Endometrium (tissue), 2 donors: Measurements from ENCODE around the gene RUNDC3A.

Experiments
- FAIRE-seq: peaks from 2 replicates; lab custom pipeline; 2012; peaks lifted over from hg19 to GRCh38; lab: Jason Lieb, UNC
- donor health status: control.
- donor health status: control.

The RUNDC3A gene

DNA sequence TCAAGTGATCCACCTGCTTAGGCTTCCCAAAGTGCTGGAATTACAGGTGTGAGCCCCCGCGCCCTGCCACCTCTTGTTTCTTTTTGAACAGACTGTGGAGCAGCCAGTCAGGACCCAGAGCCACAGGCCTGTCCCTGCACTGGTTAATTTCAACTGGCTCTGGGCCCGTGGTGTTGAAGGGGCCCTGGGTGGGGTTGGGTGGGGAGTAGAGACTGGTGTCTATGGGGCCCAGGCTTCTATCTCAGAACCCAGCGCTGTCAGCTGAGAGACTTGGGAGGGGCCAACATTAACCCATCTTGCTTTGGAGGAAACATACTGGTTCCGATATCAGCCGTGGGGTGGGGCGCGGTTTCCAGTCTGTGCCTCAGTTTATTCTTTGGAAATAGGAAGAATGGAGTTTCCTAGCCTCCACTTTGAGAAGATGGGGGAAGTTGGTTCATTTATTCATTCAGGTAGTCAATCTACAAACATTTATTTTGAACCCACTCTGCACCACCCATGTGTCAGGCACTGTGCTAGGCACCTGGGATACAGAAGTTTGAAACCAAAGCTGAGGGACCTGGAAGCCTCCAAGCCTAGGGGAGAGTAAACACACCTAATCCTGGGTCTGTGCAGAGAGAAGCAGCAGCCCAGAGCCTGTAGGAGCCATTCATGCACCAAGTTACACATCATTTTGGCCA, 24.9 kb upstream of the RUNDC3A start:
- FAIRE-seq, result no peak

DNA sequence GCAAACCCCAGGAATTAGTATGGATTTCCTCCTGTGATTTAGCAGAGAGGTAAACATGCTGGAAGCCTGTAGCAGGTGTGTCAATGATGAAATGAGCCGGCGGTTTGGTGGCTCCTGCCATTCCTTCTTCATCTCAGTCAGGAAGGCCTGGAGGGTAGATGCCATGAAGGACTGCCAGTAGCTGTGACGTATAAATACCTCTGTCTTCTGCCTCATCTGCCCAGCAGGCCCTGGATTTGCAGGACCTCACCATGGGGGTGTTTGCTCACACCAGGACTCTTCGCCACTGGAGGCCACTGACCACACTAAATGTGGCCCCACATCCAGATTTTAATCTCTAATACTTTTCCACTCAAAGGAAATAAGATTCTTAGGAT, 24.4 kb upstream of the RUNDC3A start:
- no peak for FAIRE-seq

DNA sequence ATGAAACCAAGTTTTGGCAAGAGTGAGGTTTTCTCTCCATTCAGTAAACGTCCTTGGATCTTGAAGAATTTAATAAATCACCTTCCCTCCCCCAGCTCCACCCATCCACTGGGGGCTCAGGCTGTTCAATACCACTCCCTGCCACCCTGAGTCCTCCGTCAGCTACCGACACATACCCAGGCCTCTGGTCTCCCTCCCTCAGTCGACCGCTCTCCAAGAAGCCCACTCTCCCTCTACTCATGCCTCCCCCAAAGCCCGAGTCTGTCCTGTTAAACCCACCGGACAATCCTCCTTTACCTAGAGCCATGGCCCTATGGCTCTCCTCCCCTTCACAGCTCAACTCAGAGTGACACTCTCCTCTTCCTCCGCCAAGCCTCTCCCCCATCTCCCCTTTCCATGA, 20.8 kb upstream of the RUNDC3A start:
- FAIRE-seq, result no peak

DNA sequence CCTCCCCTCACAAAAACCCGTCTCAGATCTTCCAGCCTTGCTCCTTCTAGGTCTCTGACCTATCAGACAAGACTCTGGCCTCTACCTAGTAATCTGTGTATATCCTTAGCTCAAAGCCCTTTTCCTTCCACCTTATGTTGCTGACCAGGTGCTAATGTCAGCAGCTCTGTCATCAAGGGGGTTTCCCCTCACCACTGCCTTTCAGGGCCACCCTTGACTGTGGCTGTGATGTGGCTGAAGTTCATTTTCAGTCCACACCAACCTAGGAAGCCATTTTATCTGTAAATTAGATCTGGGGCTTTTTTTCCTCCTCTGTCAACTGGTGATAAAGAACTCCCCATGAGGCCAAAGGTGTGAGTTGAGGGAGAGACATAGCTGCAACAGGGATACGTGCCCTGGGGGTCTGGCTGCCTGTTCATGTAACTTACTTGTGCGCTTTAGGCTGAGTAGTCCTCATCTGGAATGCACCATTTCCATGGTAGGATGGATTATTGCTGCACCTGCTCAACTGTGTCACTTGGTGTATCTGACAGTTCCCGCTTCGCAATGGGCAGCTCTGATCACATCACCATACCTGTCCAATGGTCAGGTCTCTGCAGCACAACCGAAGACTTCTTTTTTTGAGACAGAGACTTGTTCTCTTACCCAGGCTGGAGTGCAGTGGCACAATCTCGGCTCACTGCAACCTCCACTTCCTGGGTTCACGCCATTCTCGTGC, 14.7 kb upstream of the RUNDC3A start:
- FAIRE-seq, result no peak

DNA sequence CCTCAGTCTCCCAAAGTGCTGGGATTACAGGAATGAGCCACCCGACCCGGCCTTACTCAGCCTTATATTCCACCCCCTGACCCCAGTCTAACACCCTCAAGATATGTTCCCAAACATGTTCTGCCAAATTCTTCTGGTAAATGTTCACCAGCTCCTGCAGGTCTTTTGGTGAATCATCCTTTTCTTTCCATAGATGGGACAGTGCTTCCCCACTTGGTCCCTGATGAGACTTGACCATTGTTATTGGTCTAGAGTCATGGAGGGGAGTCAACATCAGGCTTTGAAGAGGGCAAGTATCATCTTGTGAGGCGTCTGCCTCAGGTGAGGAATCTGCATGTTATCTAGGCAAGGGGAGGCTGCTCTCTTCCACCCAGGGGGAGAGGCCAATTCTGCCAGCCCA, 10.4 kb upstream of the RUNDC3A start:
- no peak for FAIRE-seq

DNA sequence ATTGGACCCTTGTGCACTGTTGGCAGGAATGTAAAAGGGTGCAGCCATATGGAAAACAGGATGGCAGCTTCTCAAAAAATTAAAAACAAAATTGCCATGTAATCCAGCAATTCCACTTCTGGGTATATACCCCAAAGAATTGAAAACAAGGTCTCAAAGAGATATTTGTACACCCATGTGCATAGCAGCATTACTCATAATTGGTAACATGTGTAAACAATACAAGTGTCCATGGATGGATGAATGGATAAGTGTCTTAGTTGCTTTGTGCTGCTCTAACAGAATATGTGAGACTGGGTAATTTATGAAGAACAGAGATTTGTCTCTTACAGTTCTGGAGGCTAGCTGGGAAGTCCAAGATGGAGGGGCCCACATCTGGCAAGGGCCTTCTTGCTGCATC, 3.8 kb upstream of the RUNDC3A start:
- FAIRE-seq, result no peak

DNA sequence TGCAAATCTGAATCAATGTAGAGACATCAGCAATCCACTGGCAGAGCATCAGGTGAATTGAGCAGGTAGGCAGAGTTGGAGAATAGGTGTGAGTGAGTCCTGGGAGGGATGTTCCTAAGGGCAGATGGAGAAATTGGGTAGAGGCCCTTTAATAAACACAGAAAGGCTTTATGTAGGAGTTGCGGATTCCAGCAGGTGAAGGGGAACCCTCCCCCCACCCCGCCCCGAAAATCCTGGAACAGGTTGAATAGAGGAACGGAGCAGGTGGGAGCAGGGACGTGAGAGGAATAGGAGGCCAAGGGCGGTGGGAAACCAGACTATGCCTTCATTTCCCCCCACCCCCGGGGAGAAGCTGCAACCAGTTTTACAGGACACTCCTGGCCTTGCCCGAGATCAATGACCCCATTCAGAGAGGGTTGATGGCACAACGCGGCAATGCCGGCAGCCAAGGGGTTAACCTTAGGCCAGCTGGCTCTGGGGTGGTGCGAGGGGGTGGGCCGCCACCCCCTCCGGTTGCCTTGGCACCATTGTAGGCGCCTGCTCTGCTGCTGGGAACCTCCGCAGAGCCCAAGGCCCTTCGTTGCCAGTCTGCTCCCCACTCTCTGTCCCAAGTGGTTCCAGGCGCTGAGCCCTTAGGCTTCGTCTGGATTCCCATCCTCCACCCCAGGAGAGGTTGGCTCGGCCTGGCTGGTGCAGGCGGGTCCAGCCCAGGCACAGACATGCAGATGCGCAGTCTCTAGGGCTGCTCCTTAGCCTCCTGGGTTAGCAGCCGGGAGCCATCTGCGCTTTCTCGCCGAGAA, 814 bp upstream of the RUNDC3A start:
- no peak for FAIRE-seq

DNA sequence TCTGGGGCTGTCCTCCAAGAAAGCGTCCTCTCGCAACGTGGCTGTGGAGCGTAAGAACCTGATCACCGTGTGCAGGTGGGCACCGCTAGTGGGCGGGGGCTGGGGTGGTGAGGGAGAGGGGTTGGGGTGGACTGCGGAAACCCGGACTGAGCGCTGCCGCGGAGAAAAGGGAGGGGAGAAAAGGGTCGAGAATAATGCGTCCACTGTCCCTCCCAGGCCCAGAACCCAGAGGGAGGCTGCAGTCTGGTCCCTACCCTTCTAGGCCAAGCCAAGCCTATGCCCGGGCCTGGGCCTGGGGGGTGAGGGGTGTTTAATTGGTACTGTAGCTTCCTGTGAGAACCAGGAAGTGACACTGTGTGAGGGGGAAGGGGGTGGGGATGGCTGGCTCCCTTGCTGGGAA, 464 bp downstream of the RUNDC3A start:
- no peak for FAIRE-seq

DNA sequence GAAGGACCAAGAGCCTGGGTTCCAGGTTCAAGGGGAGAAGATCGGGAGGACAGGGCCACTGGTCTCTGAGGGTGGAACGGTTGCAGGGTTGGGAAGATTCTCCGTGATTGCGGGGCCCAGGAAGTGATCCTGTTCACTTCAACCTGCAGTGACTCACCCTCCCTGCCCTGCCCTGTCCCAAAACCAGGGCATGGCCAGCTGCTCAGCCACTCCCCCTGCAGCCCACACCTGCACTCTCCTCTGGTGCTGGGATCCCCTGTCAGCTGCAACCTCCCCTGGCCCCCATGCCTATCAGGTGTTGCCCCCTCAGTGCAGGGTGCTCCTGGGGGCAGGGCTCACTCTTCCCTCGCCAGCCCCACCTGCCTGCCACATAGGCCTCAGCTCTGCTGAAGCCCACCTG, 1.1 kb downstream of the RUNDC3A start:
- FAIRE-seq, result no peak

DNA sequence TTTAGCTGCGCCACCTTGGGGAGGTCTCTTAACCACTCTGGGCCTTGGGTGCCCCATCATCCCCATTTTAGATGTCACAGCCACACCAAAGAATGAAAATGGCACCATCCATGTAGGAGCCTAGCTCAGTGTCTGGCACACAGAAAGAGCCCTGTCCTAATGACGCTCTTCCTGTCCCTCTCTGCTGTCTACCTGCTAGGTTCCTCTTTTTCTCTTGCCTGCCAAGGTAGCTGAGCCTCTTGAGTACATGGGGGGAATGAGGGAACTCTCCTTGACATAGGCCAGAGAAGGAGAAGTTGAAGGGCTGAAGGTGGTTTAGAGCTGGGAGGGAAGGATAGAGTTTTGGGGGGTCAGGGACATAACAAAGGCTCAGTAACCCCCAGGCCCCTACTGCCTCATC, 1.8 kb downstream of the RUNDC3A start:
- FAIRE-seq, result no peak

DNA sequence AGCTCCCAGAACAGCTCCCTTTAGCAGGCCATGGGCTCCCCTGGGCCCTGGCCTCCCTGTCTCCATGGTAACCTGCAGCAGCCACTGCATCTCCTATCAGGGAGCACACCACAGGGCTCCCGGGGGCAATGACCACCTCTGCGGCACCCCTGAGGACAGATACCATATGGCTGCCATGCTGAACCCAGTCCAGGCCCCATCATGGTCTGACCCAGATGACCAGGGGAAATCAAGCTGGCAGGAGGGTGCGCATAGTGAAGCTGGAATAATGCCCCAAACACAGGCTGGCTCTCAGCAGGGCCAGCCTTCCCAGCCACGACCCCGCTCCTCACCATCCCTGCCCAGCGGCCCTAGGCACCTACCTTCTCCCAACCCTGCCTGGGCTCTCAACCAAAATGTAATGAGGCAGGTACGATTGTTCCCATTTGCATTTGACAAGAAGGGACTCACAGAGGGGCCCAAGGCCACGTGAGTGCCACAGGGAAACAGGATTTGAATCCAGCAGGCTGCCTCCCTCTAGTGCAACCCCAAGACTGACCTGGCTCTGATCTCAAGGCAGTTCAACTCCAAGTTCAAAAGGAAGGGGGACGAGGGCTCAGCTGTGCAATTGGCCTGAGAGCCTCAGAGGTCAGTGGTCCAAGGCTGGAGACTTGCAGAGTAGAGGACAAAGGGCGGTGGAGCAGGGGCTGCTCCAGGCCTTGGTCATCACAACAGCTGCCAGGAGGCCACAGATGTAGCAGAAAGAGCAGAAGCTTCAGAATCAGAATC, 2.4 kb downstream of the RUNDC3A start:
- FAIRE-seq, result no peak

DNA sequence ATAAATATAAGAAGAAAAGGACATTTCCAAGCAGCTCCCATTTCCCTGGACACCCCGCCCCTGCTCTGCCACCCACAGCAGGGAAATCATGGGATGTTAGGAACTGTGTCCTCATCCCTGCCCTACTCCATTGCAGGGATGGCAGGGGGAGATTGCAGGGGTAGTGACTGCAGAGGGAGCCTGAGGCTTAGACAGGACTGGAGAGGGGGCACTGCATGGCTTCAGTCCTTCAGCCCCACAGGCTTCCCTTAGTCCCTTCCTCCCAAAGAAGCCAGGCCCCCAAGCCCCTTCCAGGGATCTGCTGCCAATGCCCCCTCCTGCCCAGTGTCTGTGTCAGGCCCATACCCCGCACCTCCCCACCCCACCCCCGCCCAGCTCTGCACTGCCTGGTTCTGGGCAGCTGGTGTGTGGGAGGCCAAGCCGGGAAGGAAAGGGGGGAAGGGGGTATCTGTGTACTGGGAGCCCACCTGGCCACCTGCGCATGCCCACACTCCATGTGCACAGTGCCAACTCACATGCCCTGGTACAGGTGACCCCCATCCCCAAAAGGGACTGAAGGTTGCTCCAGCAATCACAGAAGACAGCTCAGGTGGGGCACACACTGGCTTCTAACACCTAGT, 3.3 kb downstream of the RUNDC3A start:
- FAIRE-seq, result no peak

DNA sequence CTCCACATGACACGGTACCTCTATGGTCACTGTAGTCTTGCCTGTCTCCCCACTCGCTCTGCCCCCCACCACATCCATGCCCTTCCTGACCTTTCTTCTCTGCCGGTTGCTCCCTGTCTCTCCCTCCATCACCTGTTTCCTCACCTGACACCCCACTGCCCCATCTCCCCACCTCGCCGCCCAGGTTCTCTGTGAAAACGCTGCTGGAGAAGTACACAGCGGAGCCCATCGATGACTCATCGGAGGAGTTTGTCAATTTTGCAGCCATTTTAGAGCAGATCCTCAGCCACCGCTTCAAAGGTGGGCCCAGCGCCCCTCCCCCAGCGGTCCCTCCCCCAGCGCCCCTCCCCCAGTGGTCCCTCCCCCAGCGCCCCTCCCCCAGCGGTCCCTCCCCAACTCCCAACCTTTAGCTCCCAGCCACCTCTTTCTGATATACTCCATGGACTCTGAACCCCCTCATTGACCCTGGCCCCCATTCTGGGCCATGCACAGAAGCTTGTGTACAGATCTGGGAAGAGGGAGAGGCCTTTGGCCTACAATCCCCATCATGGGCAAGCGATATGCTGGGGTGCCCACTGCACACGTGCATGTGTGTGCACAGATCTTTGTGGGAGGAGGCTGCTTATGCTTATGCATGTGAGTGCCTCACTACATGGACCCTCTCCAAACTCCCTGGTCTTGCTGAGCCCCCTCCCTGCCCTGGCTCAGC, 4.1 kb downstream of the RUNDC3A start:
- no peak for FAIRE-seq

DNA sequence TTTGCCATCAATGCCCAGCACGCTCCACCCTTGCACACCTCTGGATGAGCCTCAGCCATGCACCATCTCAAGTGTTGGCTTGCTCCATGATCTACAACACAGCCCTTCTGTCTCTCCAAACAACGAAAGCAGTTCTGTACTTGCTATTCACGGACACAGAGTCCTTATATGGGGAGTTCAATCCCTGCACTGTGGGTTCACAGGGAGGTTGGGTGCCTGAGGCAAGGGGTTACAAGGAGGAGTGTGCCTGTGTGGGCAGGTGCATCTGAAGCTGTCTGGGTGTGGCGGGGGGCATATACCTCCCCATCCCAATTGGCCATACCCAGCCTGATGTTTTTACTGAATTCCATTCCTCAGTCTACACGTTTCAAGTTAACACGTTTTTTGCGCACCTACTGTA, 5.6 kb downstream of the RUNDC3A start:
- no peak for FAIRE-seq

DNA sequence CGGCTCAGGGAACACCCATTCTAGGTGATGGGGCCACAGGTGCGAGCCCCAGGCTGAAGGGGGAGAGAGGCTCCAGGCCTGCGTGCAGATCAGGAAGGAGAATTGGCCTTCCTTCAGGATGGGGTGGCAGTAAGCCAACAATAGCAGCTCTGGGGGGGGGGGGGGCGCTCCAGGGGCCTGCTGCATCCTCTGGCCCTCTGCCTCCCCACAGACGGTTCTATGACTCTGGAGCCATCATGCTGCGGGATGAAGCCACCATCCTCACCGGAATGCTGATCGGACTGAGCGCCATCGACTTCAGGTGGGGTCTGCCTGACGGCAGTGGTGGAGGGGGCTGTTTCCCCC, 6.1 kb downstream of the RUNDC3A start:
- FAIRE-seq, result no peak

DNA sequence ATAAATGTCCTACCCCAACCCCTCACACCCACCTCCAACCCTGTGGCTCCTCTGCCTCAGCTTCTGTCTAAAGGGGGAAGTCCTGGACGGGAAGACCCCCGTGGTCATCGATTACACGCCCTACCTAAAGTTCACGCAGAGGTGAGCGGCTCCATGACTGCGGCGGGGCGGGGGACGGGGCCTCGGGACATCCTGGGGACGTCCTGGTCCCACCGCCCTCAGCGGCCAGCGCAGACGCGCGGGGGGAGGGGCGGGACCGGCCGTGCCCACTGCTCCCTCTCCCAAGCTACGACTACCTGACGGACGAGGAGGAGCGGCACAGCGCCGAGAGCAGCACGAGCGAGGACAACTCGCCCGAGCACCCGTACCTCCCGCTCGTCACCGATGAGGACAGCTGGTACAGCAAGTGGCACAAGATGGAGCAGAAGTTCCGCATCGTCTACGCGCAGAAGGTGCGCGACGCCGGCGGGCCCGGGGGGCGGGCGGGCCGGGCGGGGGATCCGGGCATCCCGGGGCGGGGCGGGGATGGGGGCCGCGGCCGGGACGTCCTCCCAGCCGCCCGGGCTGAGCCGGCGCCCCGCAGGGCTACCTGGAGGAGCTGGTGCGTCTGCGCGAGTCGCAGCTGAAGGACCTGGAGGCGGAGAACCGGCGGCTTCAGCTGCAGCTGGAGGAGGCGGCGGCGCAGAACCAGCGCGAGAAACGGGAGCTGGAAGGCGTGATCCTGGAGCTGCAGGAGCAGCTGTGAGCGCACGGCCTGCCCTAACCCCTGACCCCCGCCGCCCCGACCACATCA, 6.7 kb downstream of the RUNDC3A start:
- no peak for FAIRE-seq

DNA sequence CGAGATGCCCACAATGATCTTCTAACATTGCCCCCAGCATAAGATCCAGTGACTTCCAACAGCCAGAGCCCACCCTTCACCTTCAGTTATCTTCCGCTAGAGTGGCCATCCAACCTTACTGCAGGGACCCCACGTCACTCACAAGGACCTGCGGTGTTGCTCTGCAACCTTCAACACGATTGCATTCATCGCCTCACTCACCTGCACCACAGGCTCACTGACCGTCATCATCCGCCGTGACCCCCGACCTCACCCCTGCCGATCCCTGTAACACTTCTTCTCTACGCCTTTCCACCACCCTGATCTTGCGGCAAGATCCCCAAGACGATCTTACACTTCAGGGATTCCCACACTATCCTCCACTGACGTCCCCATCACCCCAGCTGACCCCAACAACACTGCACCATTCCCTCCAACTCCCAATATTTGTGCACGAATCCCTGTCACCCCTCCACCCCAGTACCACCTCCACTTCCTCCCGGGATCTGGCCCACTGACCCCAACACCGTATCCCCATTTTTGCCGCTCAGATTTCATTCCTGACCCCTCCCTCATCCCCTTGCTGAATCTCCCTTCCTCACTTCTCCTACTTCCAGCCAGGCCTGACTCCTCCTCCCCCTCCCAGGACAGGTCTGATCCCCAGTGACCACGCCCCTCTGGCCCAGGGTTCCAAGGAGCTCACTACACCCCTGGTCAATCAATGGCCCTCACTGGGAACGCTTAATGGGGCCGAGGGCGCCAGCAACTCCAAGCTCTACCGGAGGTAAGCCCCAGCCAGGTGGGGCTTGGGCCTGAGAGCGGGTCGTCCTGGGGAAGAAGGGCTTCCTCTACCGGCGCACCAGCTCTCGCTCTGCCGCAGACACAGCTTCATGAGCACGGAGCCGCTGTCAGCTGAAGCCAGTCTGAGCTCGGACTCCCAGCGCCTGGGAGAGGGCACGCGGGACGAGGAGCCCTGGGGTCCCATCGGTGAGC, 7.6 kb downstream of the RUNDC3A start:
- no peak for FAIRE-seq

DNA sequence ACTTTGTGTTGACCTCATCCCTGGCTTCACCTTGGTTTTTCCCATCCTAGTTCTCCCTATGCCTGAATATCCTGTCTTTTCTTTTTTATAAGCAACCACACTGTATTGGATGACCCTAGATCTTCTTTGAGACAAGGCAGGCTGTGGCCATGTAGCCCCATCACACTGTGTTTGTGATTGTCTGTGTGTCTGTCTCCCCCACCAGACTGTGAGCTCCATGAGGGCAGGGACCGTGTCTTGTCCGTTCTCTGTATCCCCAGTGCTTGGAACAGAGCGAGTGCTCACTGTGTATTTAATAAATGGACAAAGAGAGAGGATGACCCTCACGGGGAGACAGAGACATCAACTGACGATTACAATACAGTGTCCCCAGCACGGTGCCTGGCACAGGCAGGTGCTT, 9.1 kb downstream of the RUNDC3A start:
- FAIRE-seq, result no peak

DNA sequence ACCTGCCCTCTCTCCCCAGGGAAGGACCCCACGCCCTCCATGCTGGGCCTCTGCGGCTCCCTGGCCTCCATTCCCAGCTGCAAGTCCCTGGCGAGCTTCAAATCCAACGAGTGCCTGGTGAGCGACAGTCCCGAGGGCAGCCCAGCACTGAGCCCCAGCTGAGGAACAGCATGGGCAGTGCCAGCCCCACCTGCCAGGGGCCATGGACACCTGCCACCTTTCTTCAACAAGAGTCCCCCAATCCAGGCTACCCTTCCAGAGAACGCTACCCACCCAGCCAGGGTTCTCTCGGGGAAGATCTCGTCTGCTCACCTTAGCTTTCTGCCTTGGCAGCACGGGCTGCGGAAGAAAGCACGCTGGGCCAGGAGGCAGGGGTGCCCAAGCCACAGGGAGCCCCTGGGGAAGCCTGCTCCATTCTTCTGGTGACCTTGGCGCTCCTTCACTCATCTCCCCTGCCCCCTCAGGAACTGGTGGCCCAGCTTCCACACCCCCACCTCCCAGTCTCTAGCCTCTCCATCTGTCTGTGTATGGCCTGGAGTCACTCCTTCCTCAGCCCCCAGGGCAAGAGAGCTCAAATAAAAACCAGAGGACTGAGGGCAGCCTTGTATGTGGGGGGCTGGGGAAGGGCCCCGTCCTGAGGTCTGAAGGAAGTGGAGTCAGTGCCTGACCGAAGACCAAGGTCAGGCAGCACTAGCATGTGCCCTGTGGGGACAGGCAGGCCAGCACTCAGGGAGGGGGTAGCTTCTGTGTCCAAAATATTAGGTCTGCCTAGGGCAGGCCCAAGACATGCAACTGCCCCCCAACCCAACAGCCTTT, 9.9 kb downstream of the RUNDC3A start:
- no peak for FAIRE-seq
